Measurements from ENCODE around the gene GGA1.

DNA sequence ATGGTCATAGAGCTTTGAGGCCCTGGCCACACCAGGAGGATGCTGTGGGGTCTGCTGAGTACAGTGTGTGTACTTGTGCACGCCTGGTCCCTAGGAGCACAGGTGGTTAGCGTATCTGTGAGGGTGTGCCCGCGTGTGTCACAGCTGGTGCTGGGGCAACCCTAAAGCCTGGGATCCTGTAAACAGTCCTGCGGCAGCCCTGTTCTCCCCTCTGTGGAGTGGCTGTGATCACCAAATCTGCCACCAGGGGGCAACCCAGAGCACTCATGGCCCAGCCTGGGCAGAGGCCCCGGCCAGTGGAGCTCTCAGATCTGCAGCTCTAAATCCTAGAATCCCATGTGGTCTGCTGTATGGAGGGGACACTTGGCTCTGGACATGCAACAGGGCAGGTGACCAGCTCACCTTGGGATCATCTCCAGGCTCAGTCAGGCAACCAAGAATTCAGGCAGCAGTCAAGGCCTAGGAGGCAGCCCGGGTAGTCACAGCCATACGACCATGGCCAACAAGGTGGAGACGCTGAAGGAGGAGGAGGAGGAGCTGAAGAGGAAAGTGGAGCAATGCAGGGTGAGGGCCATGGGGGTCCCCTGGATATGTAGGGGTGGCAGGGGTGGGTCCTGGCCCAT, 34.7 kb downstream of the GGA1 start:
- TF ChIP-seq EZH2 (IDR thresholded peaks at IDR 0.05; ENCODE audit: insufficient read depth, poor library complexity, severe bottlenecking) (no peak), EZH2phosphoT487 (IDR thresholded peaks at IDR 0.05; ENCODE audit: insufficient read depth, low read depth) (no peak)
